GM21526 (cell line): ENCODE measurements around the gene TGM2.

Source experiments
- ATAC-seq: cut with Tn5 transposase; IDR thresholded peaks from one replicate; pipeline ENCODE4 v1.9.1; 2021; ENCODE audit warnings: moderate library complexity; ENCODE audit not compliant: unreplicated experiment, low FRiP score

TGM2 gene

GRCh38 chr20:38162878-38163875 is 1.9 kb downstream of the TGM2 start:
- ATAC-seq: no peak

- ATAC-seq: no peak
Observed at GRCh38 chr20:38162149-38162548, 2.9 kb downstream of the TGM2 start.

- ATAC-seq: no peak
Observed at GRCh38 chr20:38161412-38161774, 3.7 kb downstream of the TGM2 start.

GRCh38 chr20:38159957-38160756 is 4.9 kb downstream of the TGM2 start:
- ATAC-seq: no peak

- ATAC-seq: no peak
Observed at GRCh38 chr20:38159566-38159956, 5.5 kb downstream of the TGM2 start.

GRCh38 chr20:38158701-38159351 is 6.2 kb downstream of the TGM2 start:
- ATAC-seq: no peak

GRCh38 chr20:38157635-38158495 is 7.2 kb downstream of the TGM2 start:
- ATAC-seq: no peak

- no peak for ATAC-seq
Observed at GRCh38 chr20:38156888-38157634, 8.0 kb downstream of the TGM2 start.

GRCh38 chr20:38156280-38156679 is 8.8 kb downstream of the TGM2 start:
- ATAC-seq: no peak

GRCh38 chr20:38155811-38156210 is 9.3 kb downstream of the TGM2 start:
- no peak for ATAC-seq

- no peak for ATAC-seq
Observed at GRCh38 chr20:38153401-38153800, 11.7 kb downstream of the TGM2 start.

GRCh38 chr20:38152621-38153221 is 12.3 kb downstream of the TGM2 start:
- ATAC-seq: no peak

GRCh38 chr20:38152175-38152620 is 12.9 kb downstream of the TGM2 start:
- no peak for ATAC-seq

GRCh38 chr20:38151455-38151854 is 13.6 kb downstream of the TGM2 start:
- ATAC-seq: no peak

GRCh38 chr20:38150335-38151170 is 14.5 kb downstream of the TGM2 start:
- ATAC-seq: no peak

- ATAC-seq: no peak
Observed at GRCh38 chr20:38148328-38149102, 16.6 kb downstream of the TGM2 start.

GRCh38 chr20:38147751-38148150 is 17.3 kb downstream of the TGM2 start:
- no peak for ATAC-seq
